HG03139 (cell line): ENCODE data around the gene TMEM81.
A peak's percentile ranks its signal among the peaks of the same experiment; 100 is the strongest.

Experiments used
- ATAC-seq: cut with Tn5 transposase; IDR thresholded peaks from one replicate; pipeline ENCODE4 v1.9.1; 2021; ENCODE audit not compliant: unreplicated experiment

TMEM81 gene

GRCh38 chr1:205084360-205084759 is at the start of gene TMEM81:
TMEM81 (minus strand) TSS chr1:205084460; CDS start chr1:205084320, 140 bp downstream.
- no peak for ATAC-seq

- ATAC-seq, result no peak
Observed at GRCh38 chr1:205133287-205133686, 49.0 kb upstream of the TMEM81 start.

- ATAC-seq, result no peak
Observed at GRCh38 chr1:205129447-205130029, 45.3 kb upstream of the TMEM81 start.

- no peak for ATAC-seq
Observed at GRCh38 chr1:205128050-205128449, 43.8 kb upstream of the TMEM81 start.

- ATAC-seq, result no peak
Observed at GRCh38 chr1:205127646-205128045, 43.4 kb upstream of the TMEM81 start.

GRCh38 chr1:205124726-205125125 is 40.5 kb upstream of the TMEM81 start:
- ATAC-seq, result no peak

- ATAC-seq, result no peak
Observed at GRCh38 chr1:205122489-205122882, 38.2 kb upstream of the TMEM81 start.

- peak; percentile 94 for ATAC-seq
Observed at GRCh38 chr1:205121660-205122488, 37.6 kb upstream of the TMEM81 start, which contains the start of gene RBBP5. RBBP5 (minus strand) TSS chr1:205121978; CDS start chr1:205121873, 105 bp downstream.

GRCh38 chr1:205118752-205119151 is 34.5 kb upstream of the TMEM81 start:
- no peak for ATAC-seq

GRCh38 chr1:205111354-205111753 is 27.1 kb upstream of the TMEM81 start:
- ATAC-seq, result no peak

GRCh38 chr1:205109711-205110110 is 25.5 kb upstream of the TMEM81 start:
- no peak for ATAC-seq

GRCh38 chr1:205109269-205109668 is 25.0 kb upstream of the TMEM81 start:
- no peak for ATAC-seq

- no peak for ATAC-seq
Observed at GRCh38 chr1:205108464-205108863, 24.2 kb upstream of the TMEM81 start.

GRCh38 chr1:205107327-205107726 is 23.1 kb upstream of the TMEM81 start:
- no peak for ATAC-seq

GRCh38 chr1:205102404-205102803 is 18.1 kb upstream of the TMEM81 start:
- no peak for ATAC-seq

GRCh38 chr1:205098242-205098641 is 14.0 kb upstream of the TMEM81 start:
- no peak for ATAC-seq

- ATAC-seq, result no peak
Observed at GRCh38 chr1:205095422-205095821, 11.2 kb upstream of the TMEM81 start.

- no peak for ATAC-seq
Observed at GRCh38 chr1:205091043-205091740, 6.9 kb upstream of the TMEM81 start.

- ATAC-seq, result no peak
Observed at GRCh38 chr1:205088341-205088740, 4.1 kb upstream of the TMEM81 start.

- no peak for ATAC-seq
Observed at GRCh38 chr1:205082431-205082830, 1.8 kb downstream of the TMEM81 start.

GRCh38 chr1:205077934-205078311 is 6.3 kb downstream of the TMEM81 start:
- no peak for ATAC-seq
